HG03378 (cell line): Measurements from ENCODE around the gene FIBCD1.

Source experiments
- ATAC-seq: cut with Tn5 transposase; IDR thresholded peaks from one replicate; pipeline ENCODE4 v1.9.1; 2021; ENCODE audit warnings: mild to moderate bottlenecking, moderate library complexity; ENCODE audit not compliant: unreplicated experiment

The FIBCD1 gene

GRCh38 chr9:130937146-130938076, 1.6 kb downstream of the FIBCD1 start:
- no peak for ATAC-seq

GRCh38 chr9:130936285-130937117, 2.5 kb downstream of the FIBCD1 start:
- no peak for ATAC-seq

- no peak for ATAC-seq
Observed at GRCh38 chr9:130935648-130936271, 3.3 kb downstream of the FIBCD1 start.

GRCh38 chr9:130934702-130935647, 4.1 kb downstream of the FIBCD1 start:
- ATAC-seq: no peak

DNA sequence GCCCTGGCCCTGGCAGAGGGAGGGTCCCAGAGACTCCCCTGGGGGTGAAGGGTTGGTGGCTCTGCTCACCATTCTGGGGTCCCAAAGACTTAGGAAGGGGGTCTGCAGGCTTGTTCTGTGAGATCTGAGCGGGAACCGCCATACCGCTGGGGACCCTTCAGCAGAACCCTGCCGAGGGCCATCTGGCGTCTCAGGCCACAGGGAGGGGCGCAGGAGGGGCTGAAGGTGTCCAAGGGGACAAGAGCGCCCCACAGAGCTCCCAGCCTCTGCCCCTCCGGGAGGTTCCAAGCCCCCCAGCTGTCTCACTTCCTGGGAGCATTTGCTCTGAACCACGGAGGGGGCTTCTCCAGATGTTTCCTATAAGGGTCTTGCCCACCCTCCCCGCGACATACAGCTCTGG, 4.8 kb downstream of the FIBCD1 start:
- no peak for ATAC-seq

DNA sequence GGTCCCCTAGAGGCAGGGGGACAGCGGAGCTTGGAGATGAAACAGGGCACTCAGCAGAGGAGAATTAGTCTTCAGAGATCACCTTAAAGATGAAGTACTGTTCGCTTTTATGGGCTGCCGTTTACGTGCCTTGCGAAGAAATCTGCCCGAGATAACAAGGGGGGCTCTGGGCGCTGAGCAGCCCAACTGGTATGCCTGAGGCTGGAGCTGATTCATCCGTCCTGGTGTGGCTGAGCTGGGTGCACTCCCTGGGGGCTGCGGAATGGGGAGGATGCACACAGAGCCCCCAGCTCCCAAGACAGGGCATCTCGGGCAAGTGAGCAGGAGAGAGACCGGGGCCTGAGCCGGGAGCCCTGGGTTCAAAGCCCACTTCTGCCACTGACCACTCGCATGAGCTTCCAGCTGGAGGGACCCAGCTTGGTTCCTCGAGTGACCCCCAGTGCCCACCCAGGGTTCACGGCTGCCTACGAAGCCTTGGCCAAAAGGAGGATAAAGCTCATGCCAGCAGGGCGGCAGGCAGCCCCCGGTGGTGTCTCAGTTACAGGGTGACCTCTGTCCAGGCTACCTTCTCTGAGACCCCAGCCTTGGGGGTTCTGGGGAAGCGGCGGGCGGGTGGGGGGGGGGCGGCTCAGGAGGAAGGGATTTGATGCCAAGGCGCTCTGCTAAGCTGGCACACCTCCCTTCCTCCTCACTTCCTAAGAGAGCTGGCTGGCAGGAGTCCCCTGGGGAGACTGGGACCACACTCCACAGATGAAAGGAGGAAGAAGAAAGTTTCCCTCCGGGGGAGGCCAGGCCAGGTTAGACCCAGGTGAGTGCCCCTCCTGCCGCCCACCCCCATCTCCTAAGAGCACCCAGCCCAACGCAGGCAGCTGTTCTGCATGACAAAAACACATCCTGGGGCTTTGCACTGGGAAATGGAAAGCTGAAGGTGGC, 5.7 kb downstream of the FIBCD1 start:
- ATAC-seq: no peak

GRCh38 chr9:130932255-130933079, 6.6 kb downstream of the FIBCD1 start:
- no peak for ATAC-seq

GRCh38 chr9:130931508-130932254, 7.4 kb downstream of the FIBCD1 start:
- no peak for ATAC-seq

- no peak for ATAC-seq
Observed at GRCh38 chr9:130930804-130931349, 8.2 kb downstream of the FIBCD1 start.

DNA sequence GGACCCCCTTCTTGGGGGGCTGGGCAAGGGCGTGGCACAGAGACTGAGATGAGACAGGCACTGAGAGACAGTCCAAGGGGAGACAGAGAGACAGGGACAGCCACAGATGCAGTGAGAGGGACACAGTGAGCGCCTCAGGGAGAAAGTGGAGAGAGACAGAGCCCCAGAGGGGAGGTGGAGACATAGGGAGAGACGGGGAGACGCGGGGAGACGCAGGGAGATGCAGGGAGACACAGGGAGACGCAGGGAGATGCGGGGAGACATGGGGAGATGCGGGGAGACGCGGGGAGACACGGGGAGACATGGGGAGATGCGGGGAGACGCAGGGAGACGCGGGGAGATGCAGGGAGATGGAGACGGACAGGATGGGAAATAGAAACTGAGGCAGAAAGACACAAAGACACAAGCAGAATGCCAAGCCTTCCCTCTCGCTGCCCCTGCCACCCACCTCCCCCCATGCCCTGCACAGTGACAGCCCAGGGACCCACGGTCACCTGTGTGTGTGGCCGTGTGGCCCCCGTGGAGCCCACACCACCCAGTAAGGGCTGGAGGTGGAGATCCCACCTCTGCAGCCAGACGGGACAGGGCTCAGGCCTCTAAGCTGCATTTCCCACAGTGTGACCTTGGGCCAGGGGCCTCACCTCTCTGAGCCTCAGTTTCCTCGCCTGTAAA, 8.8 kb downstream of the FIBCD1 start:
- ATAC-seq: no peak

GRCh38 chr9:130929571-130930038, 9.4 kb downstream of the FIBCD1 start:
- ATAC-seq: no peak

- ATAC-seq: peak; percentile 52
Observed at GRCh38 chr9:130927995-130928900, 10.8 kb downstream of the FIBCD1 start.

DNA sequence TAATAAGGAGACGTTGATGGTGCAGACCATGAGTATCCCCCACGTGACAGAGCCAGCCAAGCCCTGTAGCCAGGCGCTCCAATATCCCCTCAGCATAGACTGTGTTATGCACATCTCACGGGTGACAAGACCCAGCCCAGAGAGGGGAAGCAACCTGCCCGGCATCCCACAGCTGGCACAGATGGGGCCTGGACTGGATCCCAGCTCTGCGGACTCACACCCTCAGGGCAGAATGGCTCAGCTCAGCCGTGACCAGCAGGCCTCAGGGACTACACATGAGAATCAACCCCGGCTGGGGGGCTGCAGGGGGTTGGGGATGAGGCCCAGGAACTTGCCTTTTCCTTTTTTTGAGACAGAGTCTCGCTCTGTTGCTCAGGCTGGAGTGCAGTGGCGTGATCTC, 11.7 kb downstream of the FIBCD1 start:
- ATAC-seq: no peak

DNA sequence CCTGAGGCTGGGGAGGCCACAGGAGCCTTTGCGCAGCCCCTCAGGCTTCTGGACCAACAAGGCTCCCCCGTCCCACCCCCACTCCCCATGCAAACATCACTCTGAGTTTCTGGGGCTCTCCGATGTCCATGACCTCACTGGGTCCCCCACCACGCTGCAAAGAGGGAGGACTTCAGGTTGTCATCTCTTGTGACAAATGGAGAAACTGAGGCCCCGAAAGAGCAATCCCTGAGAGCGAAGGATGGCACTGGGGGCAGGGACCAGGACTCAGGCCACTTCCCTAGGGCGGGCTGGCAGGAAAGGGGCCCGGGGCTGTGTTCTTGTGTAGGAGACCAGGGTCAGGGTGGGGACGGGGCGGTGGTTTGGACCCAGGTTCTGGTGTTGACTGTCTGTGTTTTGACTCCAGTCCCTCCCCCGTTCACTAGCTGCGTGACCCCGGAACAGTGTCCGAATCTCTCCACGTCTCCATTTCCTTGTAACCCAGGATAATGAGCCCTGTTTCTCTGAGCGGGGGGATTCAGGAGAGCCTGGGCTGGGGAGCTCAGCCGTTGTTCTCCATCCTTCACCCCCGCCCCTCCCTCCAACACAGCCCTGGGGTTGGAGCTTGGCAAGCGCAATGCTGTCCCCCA, 13.9 kb downstream of the FIBCD1 start:
- no peak for ATAC-seq

DNA sequence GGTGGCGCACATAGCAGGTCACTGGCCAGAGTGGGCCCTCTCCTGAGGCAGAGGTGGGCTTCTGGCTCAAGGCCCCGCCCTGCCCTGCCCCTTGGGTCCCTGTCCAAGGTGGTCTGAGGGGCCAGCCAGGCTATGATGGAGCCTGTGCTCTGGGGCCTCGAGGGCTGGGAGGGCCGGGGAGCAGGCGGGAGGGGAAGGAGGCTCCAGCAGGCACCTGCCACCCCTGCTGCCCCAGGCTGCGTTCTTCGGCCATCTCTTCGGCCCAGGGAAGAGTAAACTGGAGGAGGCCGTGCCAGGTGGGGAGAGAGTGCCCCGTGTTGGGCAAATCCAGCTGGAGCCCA, 14.6 kb downstream of the FIBCD1 start:
- ATAC-seq: no peak
